PC-3 (cell line): ENCODE measurements around the gene APBB2.

ENCODE experiments used
- EZH2 ChIP-seq: fragments of 300-600 bp; sonication (generic); IDR thresholded peaks from one replicate; pipeline ENCODE4 v1.6.1; 2017; ENCODE audit warnings: antibody characterized with exemption, mild to moderate bottlenecking, low read length; ENCODE audit not compliant: unreplicated experiment
- TF ChIP-seq, protein P1 (sequence below): fragments of 300-600 bp; sonication (generic); conservative IDR thresholded peaks from 2 replicates; pipeline ENCODE4 v1.5.1; 2017; ENCODE audit warnings: antibody characterized with exemption, low read depth, mild to moderate bottlenecking, low read length

GRCh38 chr4:41257906-41258305 lies 43.6 kb upstream of the APBB2 start:
- TF ChIP-seq, protein P1, sequence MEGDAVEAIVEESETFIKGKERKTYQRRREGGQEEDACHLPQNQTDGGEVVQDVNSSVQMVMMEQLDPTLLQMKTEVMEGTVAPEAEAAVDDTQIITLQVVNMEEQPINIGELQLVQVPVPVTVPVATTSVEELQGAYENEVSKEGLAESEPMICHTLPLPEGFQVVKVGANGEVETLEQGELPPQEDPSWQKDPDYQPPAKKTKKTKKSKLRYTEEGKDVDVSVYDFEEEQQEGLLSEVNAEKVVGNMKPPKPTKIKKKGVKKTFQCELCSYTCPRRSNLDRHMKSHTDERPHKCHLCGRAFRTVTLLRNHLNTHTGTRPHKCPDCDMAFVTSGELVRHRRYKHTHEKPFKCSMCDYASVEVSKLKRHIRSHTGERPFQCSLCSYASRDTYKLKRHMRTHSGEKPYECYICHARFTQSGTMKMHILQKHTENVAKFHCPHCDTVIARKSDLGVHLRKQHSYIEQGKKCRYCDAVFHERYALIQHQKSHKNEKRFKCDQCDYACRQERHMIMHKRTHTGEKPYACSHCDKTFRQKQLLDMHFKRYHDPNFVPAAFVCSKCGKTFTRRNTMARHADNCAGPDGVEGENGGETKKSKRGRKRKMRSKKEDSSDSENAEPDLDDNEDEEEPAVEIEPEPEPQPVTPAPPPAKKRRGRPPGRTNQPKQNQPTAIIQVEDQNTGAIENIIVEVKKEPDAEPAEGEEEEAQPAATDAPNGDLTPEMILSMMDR, result no peak
- TF ChIP-seq EZH2, result no peak
